Measurements from ENCODE around the gene ERBB4.

The ERBB4 gene

DNA sequence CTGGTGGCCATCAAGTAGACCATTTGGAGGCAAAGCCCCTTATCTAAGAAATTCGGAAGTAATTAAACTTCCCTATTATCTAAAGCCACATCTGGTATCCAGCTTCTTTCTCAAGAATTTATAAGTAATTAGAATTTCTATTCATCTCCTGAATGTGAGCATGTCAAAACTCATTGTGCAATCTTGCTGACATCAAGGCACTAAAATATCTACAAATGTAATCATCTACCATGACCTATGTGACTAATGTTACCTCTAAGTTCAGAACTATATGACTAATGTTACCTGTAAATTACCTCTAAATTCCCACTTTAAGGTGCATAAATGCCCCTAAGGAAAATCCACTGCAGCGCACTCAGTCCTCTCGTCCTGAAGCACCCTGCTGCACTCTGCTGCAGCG lies 1209.2 kb downstream of the ERBB4 start:
- H3K4me1 ChIP-seq (ENCODE audit: insufficient read depth, low read length, poor library complexity, severe bottlenecking): peaks cover 6% of the 10 kb centered on the region
- H3K4me2 ChIP-seq (ENCODE audit: low read depth, low read length, poor library complexity, severe bottlenecking): no peak overlapping the region
- no peaks in the 10 kb centered on the region for H3K9me2 ChIP-seq (replicated peaks; ENCODE audit: low read depth, low read length)
- no peaks in the 10 kb centered on the region for H3F3A ChIP-seq (ENCODE audit: low read depth)
- no peaks in the 10 kb centered on the region for H3K27me3 ChIP-seq (ENCODE audit: insufficient read depth, low read length, poor library complexity, severe bottlenecking)
- TF ChIP-seq, protein P1, sequence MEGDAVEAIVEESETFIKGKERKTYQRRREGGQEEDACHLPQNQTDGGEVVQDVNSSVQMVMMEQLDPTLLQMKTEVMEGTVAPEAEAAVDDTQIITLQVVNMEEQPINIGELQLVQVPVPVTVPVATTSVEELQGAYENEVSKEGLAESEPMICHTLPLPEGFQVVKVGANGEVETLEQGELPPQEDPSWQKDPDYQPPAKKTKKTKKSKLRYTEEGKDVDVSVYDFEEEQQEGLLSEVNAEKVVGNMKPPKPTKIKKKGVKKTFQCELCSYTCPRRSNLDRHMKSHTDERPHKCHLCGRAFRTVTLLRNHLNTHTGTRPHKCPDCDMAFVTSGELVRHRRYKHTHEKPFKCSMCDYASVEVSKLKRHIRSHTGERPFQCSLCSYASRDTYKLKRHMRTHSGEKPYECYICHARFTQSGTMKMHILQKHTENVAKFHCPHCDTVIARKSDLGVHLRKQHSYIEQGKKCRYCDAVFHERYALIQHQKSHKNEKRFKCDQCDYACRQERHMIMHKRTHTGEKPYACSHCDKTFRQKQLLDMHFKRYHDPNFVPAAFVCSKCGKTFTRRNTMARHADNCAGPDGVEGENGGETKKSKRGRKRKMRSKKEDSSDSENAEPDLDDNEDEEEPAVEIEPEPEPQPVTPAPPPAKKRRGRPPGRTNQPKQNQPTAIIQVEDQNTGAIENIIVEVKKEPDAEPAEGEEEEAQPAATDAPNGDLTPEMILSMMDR (conservative IDR thresholded peaks at IDR 0.05; ENCODE audit: low read length): no peak
- no peak for TF ChIP-seq EZH2phosphoT487 (IDR thresholded peaks at IDR 0.05; ENCODE audit: borderline replicate concordance)
- no peaks in the 10 kb centered on the region for H3K9me3 ChIP-seq (ENCODE audit: insufficient read depth, low read depth, low read length)
- H4K20me1 ChIP-seq (ENCODE audit: insufficient read depth, low read length, poor library complexity, severe bottlenecking): no peaks in the 10 kb centered on the region
- no peaks in the 10 kb centered on the region for H3K36me3 ChIP-seq (ENCODE audit: insufficient read depth, low read length)
- no peak overlapping the region for H3K9ac ChIP-seq (ENCODE audit: low read depth, low read length, poor library complexity, severe bottlenecking)
- H2AFZ ChIP-seq (ENCODE audit: low read length): no peak overlapping the region
- H3K4me3 ChIP-seq (ENCODE audit: low read length, poor library complexity, severe bottlenecking): no peak overlapping the region
- H3K79me2 ChIP-seq (ENCODE audit: insufficient read depth, low read length): no peaks in the 10 kb centered on the region

DNA sequence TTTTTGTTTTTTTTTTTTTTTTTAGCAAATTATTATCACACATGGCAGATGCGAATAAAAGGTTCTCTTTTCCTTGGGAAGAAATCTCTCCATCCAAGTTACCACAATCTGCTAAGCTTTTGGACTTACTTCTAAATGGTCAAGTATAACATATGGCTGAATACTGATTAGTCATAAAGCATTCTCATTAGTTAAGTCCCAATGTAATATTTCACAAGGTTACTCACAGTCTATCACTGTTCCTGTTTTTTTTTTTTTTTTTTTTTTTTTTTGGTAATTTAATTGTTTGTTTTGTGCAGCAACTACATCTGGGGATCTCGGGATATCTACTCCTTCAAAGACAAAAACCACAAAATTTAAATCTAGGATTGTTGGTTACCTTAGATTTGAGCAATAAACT lies 1210.5 kb downstream of the ERBB4 start:
- Histone ChIP-seq H3K79me2 (ENCODE audit: insufficient read depth, low read length) (no peaks in the 10 kb centered on the region), H2AFZ (ENCODE audit: low read length) (no peak overlapping the region), H3K36me3 (ENCODE audit: insufficient read depth, low read length) (no peaks in the 10 kb centered on the region)

More for the DNA sequence above, 1210.5 kb downstream of the ERBB4 start:
- Histone ChIP-seq H3K9ac (ENCODE audit: low read depth, low read length, poor library complexity, severe bottlenecking) (no peak overlapping the region), H3K4me3 (ENCODE audit: low read length, poor library complexity, severe bottlenecking) (no peak overlapping the region), H3F3A (ENCODE audit: low read depth) (no peaks in the 10 kb centered on the region), H3K4me1 (ENCODE audit: insufficient read depth, low read length, poor library complexity, severe bottlenecking) (peaks cover 6% of the 10 kb centered on the region), H3K9me3 (ENCODE audit: insufficient read depth, low read depth, low read length) (no peaks in the 10 kb centered on the region), H3K4me2 (ENCODE audit: low read depth, low read length, poor library complexity, severe bottlenecking) (no peak overlapping the region), H3K27me3 (ENCODE audit: insufficient read depth, low read length, poor library complexity, severe bottlenecking) (no peaks in the 10 kb centered on the region), H4K20me1 (ENCODE audit: insufficient read depth, low read length, poor library complexity, severe bottlenecking) (no peaks in the 10 kb centered on the region), H3K9me2 (replicated peaks; ENCODE audit: low read depth, low read length) (no peaks in the 10 kb centered on the region)
- TF ChIP-seq, protein P1 (conservative IDR thresholded peaks at IDR 0.05; ENCODE audit: low read length): no peak
- TF ChIP-seq EZH2phosphoT487 (IDR thresholded peaks at IDR 0.05; ENCODE audit: borderline replicate concordance): no peak
